ENCODE data around the gene ENO3.

DNA sequence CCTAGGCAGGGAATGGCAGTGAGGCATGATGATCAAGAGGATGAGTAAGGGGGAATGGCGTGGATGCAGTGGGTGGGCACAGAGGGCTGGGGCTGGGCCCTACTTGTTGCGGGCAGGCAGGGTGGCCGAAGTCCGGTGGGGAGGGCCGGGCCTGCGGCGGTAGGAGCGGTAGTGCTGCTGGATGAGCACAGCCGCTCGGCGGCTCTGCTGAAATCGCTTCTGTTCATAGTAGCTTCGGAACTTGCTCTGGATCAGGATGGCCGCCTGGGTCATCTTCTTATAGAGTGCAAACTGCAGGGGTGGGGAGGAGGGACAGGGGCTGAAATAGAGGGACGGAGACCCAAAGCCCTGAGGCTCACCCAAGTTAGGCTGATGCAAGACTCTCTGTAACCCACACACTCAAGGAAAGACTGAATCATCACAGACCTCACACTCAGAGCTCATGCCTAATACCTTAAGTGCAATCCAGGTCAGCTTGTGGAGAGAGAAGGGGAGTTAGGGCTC, 18.2 kb downstream of the ENO3 start:
- TF ChIP-seq EZH2 (IDR thresholded peaks at IDR 0.05; ENCODE audit: borderline replicate concordance) (no peak), CTCF (IDR thresholded peaks at IDR 0.05; ENCODE audit: poor library complexity) (no peak)
